GM23338 (cell line): ENCODE data around the gene ZNF177. TPM values are rescaled to one million over a fixed set of nuclear protein-coding genes. Genes with fewer than 3 reads are reported as not detected.

Experiments used
- ATAC-seq: fragments of 200-7000 bp; cut with Tn5 transposase; 3 replicates; pipeline ENCODE4 v1.9.1; 2020
- DNase-seq: peaks from one replicate; pipeline ENCODE4 v3.0.0-alpha.2; 2015; ENCODE audit warnings: low spot score
- H2AFZ ChIP-seq: fragments of 200-600 bp; sonication (generic); 2 replicates; pipeline ENCODE4 v1.8.0; 2016; ENCODE audit warnings: antibody characterized with exemption, mild to moderate bottlenecking, moderate library complexity
- H3F3A ChIP-seq: fragments of 200-600 bp; sonication (generic); replicated peaks from 2 replicates; pipeline ENCODE4 v1.8.0; 2017; ENCODE audit warnings: antibody characterized with exemption, mixed run types, low read depth
- H3K27ac ChIP-seq: fragments of 200-600 bp; sonication (generic); 2 replicates; pipeline ENCODE4 v1.6.1; 2016; ENCODE audit warnings: low read depth
- H3K27me3 ChIP-seq: fragments of 200-600 bp; sonication (generic); 2 replicates; pipeline ENCODE4 v1.8.0; 2016; ENCODE audit warnings: mild to moderate bottlenecking, mixed run types, moderate library complexity; ENCODE audit not compliant: insufficient read depth
- H3K36me3 ChIP-seq: fragments of 200-600 bp; sonication (generic); 2 replicates; pipeline ENCODE4 v1.8.0; 2016; ENCODE audit warnings: mild to moderate bottlenecking; ENCODE audit not compliant: insufficient read depth
- H3K4me1 ChIP-seq: fragments of 200-600 bp; sonication (generic); 2 replicates; pipeline ENCODE4 v1.8.0; 2016; ENCODE audit warnings: mild to moderate bottlenecking, moderate library complexity; ENCODE audit not compliant: insufficient read depth
- H3K4me2 ChIP-seq: fragments of 200-600 bp; sonication (generic); 2 replicates; pipeline ENCODE4 v1.7.1; 2017; ENCODE audit warnings: mixed run types
- H3K4me3 ChIP-seq: fragments of 200-600 bp; sonication (generic); 2 replicates; pipeline ENCODE4 v1.6.1; 2016; ENCODE audit warnings: mixed run types
- H3K79me2 ChIP-seq: fragments of 200-600 bp; sonication (generic); replicated peaks from 2 replicates; pipeline ENCODE4 v1.8.0; 2017; ENCODE audit warnings: mild to moderate bottlenecking; ENCODE audit not compliant: insufficient read depth
- H3K9me2 ChIP-seq: fragments of 200-600 bp; sonication (generic); 2 replicates; pipeline ENCODE4 v1.8.0; 2017; ENCODE audit not compliant: insufficient read depth
- H4K20me1 ChIP-seq: fragments of 200-600 bp; sonication (generic); replicated peaks from 2 replicates; pipeline ENCODE4 v1.8.0; 2017; ENCODE audit warnings: mild to moderate bottlenecking; ENCODE audit not compliant: insufficient read depth
- H3K27ac Mint-ChIP-seq: 2 replicates; pipeline ENCODE4 v1.8.0; 2020; ENCODE audit warnings: inconsistent platforms, mild to moderate bottlenecking, moderate library complexity, mixed read lengths
- H3K27me3 Mint-ChIP-seq: 3 replicates; pipeline ENCODE4 v1.8.0; 2022; ENCODE audit warnings: low read depth, mild to moderate bottlenecking, moderate library complexity, mixed read lengths, inconsistent platforms; ENCODE audit not compliant: insufficient read depth, poor library complexity
- H3K36me3 Mint-ChIP-seq: 3 replicates; pipeline ENCODE4 v1.8.0; 2021; ENCODE audit warnings: low read depth, mild to moderate bottlenecking, inconsistent platforms, moderate library complexity, mixed read lengths
- H3K4me1 Mint-ChIP-seq: 3 replicates; pipeline ENCODE4 v1.8.0; 2020; ENCODE audit warnings: mild to moderate bottlenecking, inconsistent platforms, mixed read lengths
- H3K4me3 Mint-ChIP-seq: 3 replicates; pipeline ENCODE4 v1.8.0; 2021; ENCODE audit warnings: moderate library complexity, mild to moderate bottlenecking, inconsistent platforms, mixed read lengths
- H3K9me3 Mint-ChIP-seq: 3 replicates; pipeline ENCODE4 v1.8.0; 2020; ENCODE audit warnings: moderate library complexity, mild to moderate bottlenecking, inconsistent platforms, mixed read lengths
- CREB1 ChIP-seq: fragments of 250-450 bp; sonication (Bioruptor Pico); IDR thresholded peaks from 2 replicates; pipeline ENCODE4 v1.5.0; 2020; ENCODE audit warnings: low read depth, mild to moderate bottlenecking, moderate library complexity
- EZH2phosphoT487 ChIP-seq: fragments of 200-600 bp; sonication (generic); IDR thresholded peaks from one replicate; pipeline ENCODE4 v1.8.1; 2018; ENCODE audit warnings: antibody characterized with exemption; ENCODE audit not compliant: unreplicated experiment
- JUNB ChIP-seq: IDR thresholded peaks from one replicate; pipeline ENCODE4 v1.6.1; 2016; ENCODE audit warnings: antibody characterized with exemption; ENCODE audit not compliant: unreplicated experiment
- NANOG ChIP-seq: IDR thresholded peaks from 2 replicates; pipeline ENCODE4 v1.6.1; 2016; ENCODE audit warnings: antibody characterized with exemption, borderline replicate concordance
- POLR2AphosphoS5 ChIP-seq: IDR thresholded peaks from 2 replicates; pipeline ENCODE4 v1.6.1; 2016; ENCODE audit warnings: antibody characterized with exemption, low read depth
- STAT1 ChIP-seq: IDR thresholded peaks from one replicate; pipeline ENCODE4 v1.6.1; 2016; ENCODE audit warnings: antibody characterized with exemption; ENCODE audit not compliant: unreplicated experiment
- ZNF331 ChIP-seq: fragments of 250-450 bp; sonication (Bioruptor Pico); IDR thresholded peaks from 2 replicates; pipeline ENCODE4 v1.5.0; 2020; ENCODE audit warnings: low read depth, mild to moderate bottlenecking, moderate library complexity
- polyA plus RNA-seq: library from polyadenylated mRNA; unstranded; fragments of >200 nt; fragmentation: Nextera tagmentation; extraction: Ambion mirVana; gene quantifications from 2 replicates; pipeline ENCODE4 v1.2.1, GENCODE V29; 2016
- total RNA-seq: library from RNA; depleted of rRNA; stranded (reverse); fragments of >200 nt; shearing (Covaris generic); gene quantifications from 2 replicates; pipeline ENCODE4 v1.2.3, GENCODE V29; 2014
- TF ChIP-seq, protein P1 (sequence below): fragments of 250-450 bp; sonication (Bioruptor Pico); IDR thresholded peaks from 2 replicates; pipeline ENCODE4 v1.5.0; 2020; ENCODE audit warnings: mild to moderate bottlenecking, moderate library complexity
- TF ChIP-seq, protein P2 (sequence below): IDR thresholded peaks from one replicate; pipeline ENCODE4 v1.6.1; 2018; ENCODE audit warnings: antibody characterized with exemption; ENCODE audit not compliant: unreplicated experiment
- TF ChIP-seq, protein P3 (sequence below), 2 experiments: fragments of 200-600 bp in 1 of 2; sonication (generic) in 1 of 2; conservative IDR thresholded peaks; 2 replicates each; pipeline versions ENCODE4 v1.5.1 to v1.6.1; 2016 to 2017; ENCODE audit warnings: antibody characterized with exemption in 2 of 2, low read depth in 2 of 2, mild to moderate bottlenecking in 2 of 2, moderate library complexity in 1 of 2
- TF ChIP-seq, protein P4 (sequence below): IDR thresholded peaks from 2 replicates; pipeline ENCODE4 v1.6.1; 2016; ENCODE audit warnings: antibody characterized with exemption

Gene ZNF177
- total and polyA plus RNA-seq, 2 experiments from 2014 or later: 5.8 to 7.1 TPM

DNA sequence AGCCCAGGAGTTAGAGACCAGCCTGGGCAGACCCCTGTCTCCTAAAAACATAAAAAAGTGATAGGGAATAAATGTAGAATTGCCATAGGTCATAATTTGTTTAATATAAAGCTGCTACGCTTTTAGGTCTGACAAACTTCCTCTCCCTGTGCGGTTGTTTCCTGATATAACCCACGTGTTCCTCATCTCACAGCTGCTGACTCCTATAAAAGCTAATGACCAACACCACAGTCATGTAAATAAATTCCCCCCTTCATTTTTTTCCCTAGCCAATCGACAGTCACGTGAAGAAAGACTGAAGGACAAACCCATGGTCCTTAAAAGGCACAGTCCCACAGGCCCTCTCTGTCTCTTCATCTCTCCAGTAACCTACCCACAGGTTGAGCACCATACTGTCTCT, 45.0 kb downstream of the ZNF177 start:
- Histone ChIP-seq H3K79me2 (no peaks in the 10 kb centered on the region), H3K9me2 (no peaks in the 10 kb centered on the region), H3K4me1 (no peaks in the 10 kb centered on the region), H3K4me2 (no peak overlapping the region), H3K27me3 (no peaks in the 10 kb centered on the region), H3K36me3 (peaks cover 9% of the 10 kb centered on the region), H2AFZ (no peak overlapping the region), H3F3A (no peaks in the 10 kb centered on the region), H4K20me1 (no peaks in the 10 kb centered on the region), H3K27ac (no peak overlapping the region), H3K4me3 (no peak overlapping the region)
- peaks cover 97% of the 10 kb centered on the region for H3K9me3 Mint-ChIP-seq
- peaks cover 51% of the 10 kb centered on the region for H3K36me3 Mint-ChIP-seq
- TF ChIP-seq STAT1 (no peak), CREB1 (CRISPR knock-in tag) (no peak), NANOG (no peak), ZNF331 (no peak), JUNB (no peak), EZH2phosphoT487 (no peak), POLR2AphosphoS5 (no peak)
- TF ChIP-seq, protein P1, sequence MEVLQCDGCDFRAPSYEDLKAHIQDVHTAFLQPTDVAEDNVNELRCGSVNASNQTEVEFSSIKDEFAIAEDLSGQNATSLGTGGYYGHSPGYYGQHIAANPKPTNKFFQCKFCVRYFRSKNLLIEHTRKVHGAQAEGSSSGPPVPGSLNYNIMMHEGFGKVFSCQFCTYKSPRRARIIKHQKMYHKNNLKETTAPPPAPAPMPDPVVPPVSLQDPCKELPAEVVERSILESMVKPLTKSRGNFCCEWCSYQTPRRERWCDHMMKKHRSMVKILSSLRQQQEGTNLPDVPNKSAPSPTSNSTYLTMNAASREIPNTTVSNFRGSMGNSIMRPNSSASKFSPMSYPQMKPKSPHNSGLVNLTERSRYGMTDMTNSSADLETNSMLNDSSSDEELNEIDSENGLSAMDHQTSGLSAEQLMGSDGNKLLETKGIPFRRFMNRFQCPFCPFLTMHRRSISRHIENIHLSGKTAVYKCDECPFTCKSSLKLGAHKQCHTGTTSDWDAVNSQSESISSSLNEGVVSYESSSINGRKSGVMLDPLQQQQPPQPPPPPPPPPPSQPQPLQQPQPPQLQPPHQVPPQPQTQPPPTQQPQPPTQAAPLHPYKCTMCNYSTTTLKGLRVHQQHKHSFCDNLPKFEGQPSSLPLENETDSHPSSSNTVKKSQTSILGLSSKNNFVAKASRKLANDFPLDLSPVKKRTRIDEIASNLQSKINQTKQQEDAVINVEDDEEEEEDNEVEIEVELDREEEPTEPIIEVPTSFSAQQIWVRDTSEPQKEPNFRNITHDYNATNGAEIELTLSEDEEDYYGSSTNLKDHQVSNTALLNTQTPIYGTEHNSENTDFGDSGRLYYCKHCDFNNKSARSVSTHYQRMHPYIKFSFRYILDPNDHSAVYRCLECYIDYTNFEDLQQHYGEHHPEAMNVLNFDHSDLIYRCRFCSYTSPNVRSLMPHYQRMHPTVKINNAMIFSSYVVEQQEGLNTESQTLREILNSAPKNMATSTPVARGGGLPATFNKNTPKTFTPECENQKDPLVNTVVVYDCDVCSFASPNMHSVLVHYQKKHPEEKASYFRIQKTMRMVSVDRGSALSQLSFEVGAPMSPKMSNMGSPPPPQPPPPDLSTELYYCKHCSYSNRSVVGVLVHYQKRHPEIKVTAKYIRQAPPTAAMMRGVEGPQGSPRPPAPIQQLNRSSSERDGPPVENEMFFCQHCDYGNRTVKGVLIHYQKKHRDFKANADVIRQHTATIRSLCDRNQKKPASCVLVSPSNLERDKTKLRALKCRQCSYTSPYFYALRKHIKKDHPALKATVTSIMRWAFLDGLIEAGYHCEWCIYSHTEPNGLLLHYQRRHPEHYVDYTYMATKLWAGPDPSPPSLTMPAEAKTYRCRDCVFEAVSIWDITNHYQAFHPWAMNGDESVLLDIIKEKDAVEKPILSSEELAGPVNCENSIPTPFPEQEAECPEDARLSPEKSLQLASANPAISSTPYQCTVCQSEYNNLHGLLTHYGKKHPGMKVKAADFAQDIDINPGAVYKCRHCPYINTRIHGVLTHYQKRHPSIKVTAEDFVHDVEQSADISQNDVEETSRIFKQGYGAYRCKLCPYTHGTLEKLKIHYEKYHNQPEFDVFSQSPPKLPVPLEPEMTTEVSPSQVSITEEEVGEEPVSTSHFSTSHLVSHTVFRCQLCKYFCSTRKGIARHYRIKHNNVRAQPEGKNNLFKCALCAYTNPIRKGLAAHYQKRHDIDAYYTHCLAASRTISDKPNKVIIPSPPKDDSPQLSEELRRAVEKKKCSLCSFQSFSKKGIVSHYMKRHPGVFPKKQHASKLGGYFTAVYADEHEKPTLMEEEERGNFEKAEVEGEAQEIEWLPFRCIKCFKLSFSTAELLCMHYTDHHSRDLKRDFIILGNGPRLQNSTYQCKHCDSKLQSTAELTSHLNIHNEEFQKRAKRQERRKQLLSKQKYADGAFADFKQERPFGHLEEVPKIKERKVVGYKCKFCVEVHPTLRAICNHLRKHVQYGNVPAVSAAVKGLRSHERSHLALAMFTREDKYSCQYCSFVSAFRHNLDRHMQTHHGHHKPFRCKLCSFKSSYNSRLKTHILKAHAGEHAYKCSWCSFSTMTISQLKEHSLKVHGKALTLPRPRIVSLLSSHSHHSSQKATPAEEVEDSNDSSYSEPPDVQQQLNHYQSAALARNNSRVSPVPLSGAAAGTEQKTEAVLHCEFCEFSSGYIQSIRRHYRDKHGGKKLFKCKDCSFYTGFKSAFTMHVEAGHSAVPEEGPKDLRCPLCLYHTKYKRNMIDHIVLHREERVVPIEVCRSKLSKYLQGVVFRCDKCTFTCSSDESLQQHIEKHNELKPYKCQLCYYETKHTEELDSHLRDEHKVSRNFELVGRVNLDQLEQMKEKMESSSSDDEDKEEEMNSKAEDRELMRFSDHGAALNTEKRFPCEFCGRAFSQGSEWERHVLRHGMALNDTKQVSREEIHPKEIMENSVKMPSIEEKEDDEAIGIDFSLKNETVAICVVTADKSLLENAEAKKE (CRISPR knock-in tag): no peak
- TF ChIP-seq, protein P2, sequence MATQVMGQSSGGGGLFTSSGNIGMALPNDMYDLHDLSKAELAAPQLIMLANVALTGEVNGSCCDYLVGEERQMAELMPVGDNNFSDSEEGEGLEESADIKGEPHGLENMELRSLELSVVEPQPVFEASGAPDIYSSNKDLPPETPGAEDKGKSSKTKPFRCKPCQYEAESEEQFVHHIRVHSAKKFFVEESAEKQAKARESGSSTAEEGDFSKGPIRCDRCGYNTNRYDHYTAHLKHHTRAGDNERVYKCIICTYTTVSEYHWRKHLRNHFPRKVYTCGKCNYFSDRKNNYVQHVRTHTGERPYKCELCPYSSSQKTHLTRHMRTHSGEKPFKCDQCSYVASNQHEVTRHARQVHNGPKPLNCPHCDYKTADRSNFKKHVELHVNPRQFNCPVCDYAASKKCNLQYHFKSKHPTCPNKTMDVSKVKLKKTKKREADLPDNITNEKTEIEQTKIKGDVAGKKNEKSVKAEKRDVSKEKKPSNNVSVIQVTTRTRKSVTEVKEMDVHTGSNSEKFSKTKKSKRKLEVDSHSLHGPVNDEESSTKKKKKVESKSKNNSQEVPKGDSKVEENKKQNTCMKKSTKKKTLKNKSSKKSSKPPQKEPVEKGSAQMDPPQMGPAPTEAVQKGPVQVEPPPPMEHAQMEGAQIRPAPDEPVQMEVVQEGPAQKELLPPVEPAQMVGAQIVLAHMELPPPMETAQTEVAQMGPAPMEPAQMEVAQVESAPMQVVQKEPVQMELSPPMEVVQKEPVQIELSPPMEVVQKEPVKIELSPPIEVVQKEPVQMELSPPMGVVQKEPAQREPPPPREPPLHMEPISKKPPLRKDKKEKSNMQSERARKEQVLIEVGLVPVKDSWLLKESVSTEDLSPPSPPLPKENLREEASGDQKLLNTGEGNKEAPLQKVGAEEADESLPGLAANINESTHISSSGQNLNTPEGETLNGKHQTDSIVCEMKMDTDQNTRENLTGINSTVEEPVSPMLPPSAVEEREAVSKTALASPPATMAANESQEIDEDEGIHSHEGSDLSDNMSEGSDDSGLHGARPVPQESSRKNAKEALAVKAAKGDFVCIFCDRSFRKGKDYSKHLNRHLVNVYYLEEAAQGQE: no peak
- TF ChIP-seq, protein P3, sequence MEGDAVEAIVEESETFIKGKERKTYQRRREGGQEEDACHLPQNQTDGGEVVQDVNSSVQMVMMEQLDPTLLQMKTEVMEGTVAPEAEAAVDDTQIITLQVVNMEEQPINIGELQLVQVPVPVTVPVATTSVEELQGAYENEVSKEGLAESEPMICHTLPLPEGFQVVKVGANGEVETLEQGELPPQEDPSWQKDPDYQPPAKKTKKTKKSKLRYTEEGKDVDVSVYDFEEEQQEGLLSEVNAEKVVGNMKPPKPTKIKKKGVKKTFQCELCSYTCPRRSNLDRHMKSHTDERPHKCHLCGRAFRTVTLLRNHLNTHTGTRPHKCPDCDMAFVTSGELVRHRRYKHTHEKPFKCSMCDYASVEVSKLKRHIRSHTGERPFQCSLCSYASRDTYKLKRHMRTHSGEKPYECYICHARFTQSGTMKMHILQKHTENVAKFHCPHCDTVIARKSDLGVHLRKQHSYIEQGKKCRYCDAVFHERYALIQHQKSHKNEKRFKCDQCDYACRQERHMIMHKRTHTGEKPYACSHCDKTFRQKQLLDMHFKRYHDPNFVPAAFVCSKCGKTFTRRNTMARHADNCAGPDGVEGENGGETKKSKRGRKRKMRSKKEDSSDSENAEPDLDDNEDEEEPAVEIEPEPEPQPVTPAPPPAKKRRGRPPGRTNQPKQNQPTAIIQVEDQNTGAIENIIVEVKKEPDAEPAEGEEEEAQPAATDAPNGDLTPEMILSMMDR (conservative IDR thresholded peaks at IDR 0.05; ENCODE audit: low read depth in 2 of 2): no peak
- TF ChIP-seq, protein P4, sequence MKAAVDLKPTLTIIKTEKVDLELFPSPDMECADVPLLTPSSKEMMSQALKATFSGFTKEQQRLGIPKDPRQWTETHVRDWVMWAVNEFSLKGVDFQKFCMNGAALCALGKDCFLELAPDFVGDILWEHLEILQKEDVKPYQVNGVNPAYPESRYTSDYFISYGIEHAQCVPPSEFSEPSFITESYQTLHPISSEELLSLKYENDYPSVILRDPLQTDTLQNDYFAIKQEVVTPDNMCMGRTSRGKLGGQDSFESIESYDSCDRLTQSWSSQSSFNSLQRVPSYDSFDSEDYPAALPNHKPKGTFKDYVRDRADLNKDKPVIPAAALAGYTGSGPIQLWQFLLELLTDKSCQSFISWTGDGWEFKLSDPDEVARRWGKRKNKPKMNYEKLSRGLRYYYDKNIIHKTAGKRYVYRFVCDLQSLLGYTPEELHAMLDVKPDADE: no peak
- ATAC-seq: no peak
- no peak overlapping the region for H3K4me3 Mint-ChIP-seq
- peaks cover 17% of the 10 kb centered on the region for H3K27me3 Mint-ChIP-seq
- DNase-seq: no peak
- no peaks in the 10 kb centered on the region for H3K4me1 Mint-ChIP-seq
- H3K27ac Mint-ChIP-seq: no peak overlapping the region
